Fibroblast of peridontal ligament (primary cell): Measurements from ENCODE around the gene RAB11FIP2.
"Not testable (repeated sequence)": the region's sequence is repeated elsewhere in the genome, so short reads cannot be mapped to it uniquely, and the experiment has no call there.

Source experiments
- DNase-seq: peaks from one replicate; pipeline ENCODE4 v3.0.0-alpha.2; 2010; ENCODE audit errors: extremely low read depth

Gene RAB11FIP2, protein sequence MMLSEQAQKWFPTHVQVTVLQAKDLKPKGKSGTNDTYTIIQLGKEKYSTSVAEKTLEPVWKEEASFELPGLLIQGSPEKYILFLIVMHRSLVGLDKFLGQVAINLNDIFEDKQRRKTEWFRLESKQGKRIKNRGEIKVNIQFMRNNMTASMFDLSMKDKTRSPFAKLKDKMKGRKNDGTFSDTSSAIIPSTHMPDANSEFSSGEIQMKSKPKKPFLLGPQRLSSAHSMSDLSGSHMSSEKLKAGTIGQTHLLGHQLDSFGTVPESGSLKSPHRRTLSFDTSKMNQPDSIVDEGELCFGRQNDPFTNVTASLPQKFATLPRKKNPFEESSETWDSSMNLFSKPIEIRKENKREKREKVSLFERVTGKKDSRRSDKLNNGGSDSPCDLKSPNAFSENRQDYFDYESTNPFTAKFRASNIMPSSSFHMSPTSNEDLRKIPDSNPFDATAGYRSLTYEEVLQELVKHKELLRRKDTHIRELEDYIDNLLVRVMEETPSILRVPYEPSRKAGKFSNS

DNA sequence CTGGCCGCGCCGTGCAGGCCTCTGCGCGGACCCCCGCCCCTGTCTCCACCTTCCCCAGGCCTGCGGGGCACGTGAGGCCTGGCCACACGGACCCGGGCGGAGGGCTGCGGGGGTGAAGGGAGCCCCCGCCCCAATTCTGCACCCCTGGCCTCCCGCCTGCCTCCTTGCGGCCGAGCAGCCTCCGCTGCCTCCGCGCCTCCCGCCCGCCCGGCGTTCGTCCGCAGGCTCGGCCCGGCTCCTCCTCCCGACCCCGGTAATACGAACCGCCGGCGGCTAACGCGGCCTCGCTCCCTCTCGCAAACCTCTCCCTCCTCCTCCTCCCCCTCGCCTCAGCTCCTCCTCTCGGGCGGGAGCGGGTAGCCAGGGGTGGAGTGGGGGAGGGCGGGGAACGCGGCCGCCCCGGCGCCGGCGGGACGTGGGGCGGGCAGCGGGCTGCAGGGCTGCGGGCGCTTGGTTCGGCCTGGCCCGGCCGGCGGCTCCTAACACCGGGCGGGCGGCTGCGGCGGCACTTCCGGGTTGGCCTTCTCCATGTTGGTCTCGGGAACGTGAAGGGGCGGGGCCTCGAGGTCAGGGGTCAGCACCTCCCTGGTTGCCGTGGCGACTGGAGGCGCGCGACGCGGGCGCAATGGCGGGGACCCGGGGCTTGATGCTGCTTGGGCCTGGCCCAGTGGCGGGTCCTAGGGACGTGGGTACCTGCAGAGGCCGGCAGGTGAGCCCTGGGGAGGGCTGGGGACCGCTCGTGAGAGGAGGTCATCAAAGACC lies at the start of gene RAB11FIP2:
Gene RAB11FIP2 (minus strand): TSS at position 547 of the 762 bp plus-strand sequence. CDS start 778 bp downstream, outside the sequence.
- peak; percentile 84 for DNase-seq

GRCh38 chr10:118096022-118096421 lies 49.3 kb upstream of the RAB11FIP2 start:
- no peak for DNase-seq

DNA sequence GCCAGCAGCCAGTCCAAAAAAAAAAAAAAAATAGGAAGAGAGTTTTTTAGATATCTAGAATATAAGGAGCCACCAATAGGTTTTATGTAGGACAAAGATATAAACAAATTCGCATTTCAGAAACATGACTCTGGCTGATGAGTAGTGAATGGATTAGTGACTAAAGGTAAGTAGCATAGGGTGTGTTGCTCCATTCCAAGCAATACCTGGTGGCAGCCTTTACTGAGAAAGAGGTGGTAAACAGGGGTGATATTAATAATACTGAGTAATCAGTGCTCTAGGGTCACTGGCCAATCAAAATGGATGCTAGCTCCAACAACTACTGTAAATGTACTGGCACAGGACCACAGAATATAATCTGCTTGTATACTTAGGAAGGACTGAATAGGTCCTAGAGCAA lies 45.5 kb upstream of the RAB11FIP2 start:
- DNase-seq, result no peak

GRCh38 chr10:118080817-118081216 lies 34.1 kb upstream of the RAB11FIP2 start:
- no peak for DNase-seq

GRCh38 chr10:118076705-118077104 lies 30.0 kb upstream of the RAB11FIP2 start:
- no peak for DNase-seq

DNA sequence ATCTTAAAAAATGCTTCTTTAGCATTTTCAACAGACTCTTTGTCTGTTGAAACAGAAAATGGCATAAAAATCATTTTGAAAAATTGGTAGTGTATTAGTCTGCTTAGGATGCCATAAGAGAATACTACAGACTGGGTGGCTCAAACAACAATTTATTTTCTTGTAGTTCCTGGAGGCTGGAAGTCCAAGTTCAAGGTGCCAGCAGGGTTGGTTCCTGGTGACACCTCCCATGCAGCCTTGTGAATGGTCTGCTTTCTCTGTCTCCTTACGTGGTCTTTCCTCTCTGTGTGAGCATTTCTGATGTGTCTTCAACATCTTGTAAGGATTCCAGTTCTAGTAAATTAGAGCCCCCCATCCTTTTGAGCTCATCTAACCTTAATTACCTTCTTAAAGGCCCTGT lies 26.1 kb upstream of the RAB11FIP2 start:
- DNase-seq, result no peak

GRCh38 chr10:118067389-118067788 lies 20.6 kb upstream of the RAB11FIP2 start:
- DNase-seq, result not testable (repeated sequence)

DNA sequence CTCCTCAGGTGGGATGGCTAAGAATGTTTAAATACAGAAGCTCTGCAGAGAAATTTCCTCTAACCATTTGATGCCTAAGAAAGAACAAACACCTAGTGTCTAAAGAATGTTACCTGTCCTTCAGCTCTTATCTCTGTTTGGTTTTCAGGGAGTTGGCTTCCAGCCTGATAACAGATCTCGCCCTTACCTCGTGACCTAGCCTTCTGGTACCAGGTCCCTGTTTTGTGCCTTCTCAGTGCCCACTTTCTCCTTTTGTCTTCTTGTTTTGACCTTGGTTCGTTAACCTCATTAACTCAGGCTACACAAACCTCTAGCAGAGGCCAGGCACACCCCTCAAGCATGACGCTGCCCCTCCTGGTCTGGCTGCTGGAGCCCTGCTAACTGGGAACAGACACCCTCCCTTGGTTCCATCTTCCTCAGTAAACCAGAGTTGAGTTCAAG lies 16.1 kb upstream of the RAB11FIP2 start:
- DNase-seq, result no peak

DNA sequence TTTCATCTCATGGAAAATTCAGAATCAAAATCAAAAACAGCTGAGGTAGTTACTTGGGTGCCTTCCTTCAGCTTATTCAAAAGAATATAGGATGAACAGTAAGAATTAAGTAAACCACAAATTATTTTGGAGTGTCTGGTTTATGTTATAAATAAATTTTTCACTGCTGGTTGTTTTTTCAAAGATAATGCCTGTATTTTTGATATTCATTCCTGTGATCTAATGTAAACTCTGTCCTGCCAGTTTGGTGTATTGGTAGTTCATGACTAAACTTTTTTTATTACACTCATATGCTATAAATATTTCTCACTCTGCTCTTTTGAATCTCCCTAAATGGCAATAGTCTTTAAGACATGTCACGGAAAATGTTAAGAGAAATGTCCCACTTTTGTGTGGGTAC lies 11.6 kb upstream of the RAB11FIP2 start:
- DNase-seq, result no peak

DNA sequence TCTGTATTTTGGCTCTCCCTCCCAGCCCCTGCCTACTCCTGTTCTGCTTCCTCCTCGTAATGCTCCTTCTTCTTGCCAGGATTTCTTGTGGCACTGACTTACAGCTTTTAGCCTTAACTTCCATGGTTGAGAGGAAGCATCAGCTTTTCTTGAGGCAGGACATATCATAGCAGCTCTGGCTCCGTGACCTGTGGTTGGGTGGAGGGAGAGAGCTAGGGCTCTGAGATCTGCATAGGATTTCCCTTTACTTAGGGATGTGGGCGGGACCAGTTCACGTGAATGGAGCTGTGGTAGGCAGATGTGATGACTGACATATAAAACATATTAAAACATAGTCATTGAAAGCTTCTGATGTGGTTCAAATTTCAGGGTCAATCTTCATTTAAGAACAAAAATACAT lies 10.6 kb upstream of the RAB11FIP2 start:
- no peak for DNase-seq

- no peak for DNase-seq
These were observed 7.6 kb upstream of the RAB11FIP2 start for GRCh38 chr10:118054383-118054782.

DNA sequence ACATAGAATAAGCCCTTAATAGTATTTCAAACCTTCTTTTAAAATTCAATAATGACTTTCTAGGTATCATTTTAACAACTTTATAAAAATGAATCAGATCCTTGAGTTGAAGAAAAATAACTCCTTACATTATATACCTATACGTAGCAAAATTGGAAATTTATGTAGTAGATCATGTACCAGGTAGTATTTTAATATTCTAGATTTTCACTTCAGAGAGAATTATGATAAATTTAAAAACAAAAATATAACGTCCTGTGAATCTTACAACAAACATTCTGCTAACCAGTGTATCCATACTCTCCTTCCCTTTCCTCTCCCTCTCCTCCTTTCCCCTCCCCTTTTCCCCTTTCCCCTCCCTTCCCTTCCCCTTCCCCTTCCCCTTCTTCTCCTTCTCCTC lies 6.1 kb upstream of the RAB11FIP2 start:
- DNase-seq, result no peak

DNA sequence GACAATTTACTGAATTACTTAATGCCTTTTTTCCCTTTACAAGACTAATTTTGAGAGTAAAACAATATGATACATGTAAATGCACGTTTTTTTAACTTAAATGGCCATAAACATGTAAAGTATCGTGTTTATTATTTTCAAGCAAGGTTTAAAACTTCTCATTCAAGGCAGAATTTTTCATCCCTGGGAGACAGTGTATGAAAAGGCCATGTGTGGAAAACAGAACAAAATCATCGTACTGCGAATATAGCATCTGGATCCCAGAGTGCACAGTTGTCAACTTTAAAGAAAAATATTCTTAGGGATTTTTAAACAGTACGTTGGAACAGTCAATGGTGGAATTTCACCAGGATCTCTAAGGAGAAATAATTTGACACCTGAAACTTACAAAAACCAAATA lies 1.1 kb upstream of the RAB11FIP2 start:
- no peak for DNase-seq

- no peak for DNase-seq
These were observed 497 bp upstream of the RAB11FIP2 start for GRCh38 chr10:118047157-118047719.

GRCh38 chr10:118045837-118046394 lies 825 bp downstream of the RAB11FIP2 start:
- DNase-seq, result peak; percentile 33

GRCh38 chr10:118045158-118045836 lies 1.4 kb downstream of the RAB11FIP2 start:
- DNase-seq, result peak; percentile 16

GRCh38 chr10:118042827-118043242 lies 3.9 kb downstream of the RAB11FIP2 start:
- peak; percentile 61 for DNase-seq

- peak; percentile 20 for DNase-seq
These were observed 4.4 kb downstream of the RAB11FIP2 start for GRCh38 chr10:118042336-118042735.

GRCh38 chr10:118041316-118041715 lies 5.4 kb downstream of the RAB11FIP2 start:
- peak; percentile 55 for DNase-seq

DNA sequence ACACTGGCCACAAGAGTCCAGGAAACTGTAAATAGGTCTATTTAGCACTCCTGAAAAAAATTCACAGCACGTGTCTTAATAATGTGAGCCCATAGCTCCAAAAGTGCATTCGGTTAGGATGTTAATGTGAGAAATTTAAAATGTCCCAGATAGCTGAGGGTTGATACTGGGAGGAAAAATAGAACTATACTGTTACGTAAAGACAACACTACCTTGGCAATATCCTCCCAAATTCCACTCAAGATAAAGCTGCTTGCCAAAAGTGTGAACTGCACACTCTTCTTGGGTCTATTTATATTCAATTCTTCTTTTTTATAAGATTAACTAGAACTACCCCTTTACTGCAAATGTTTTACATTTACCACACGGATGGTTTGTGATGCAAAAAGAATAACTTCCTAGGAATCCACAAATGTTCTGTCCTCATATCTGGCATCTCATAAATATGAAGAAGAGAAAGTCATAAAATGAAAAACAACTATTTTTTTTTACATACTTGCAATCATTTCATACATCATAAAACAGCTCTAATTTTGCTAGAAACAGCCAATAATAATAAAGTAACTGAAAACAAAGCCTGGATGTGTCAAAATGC lies 10.4 kb downstream of the RAB11FIP2 start:
- no peak for DNase-seq
